HG03558 (cell line): ENCODE results near the gene MTPN.

Experiments used
- ATAC-seq: cut with Tn5 transposase; IDR thresholded peaks from one replicate; pipeline ENCODE4 v1.9.1; 2021; ENCODE audit warnings: moderate number of reproducible peaks; ENCODE audit not compliant: unreplicated experiment; ENCODE audit errors: extremely low read depth

MTPN gene

GRCh38 chr7:135990258-135990657 is 13.1 kb upstream of the MTPN start:
- no peak for ATAC-seq

- ATAC-seq, result no peak
These were observed 4.9 kb upstream of the MTPN start for GRCh38 chr7:135981958-135982646.

GRCh38 chr7:135980665-135981180 is 3.6 kb upstream of the MTPN start:
- ATAC-seq, result peak; percentile 72

- no peak for ATAC-seq
These were observed 2.9 kb upstream of the MTPN start for GRCh38 chr7:135980012-135980551.

GRCh38 chr7:135979471-135980011 is 2.4 kb upstream of the MTPN start:
- no peak for ATAC-seq

GRCh38 chr7:135978624-135979023 is 1.5 kb upstream of the MTPN start:
- ATAC-seq, result no peak

GRCh38 chr7:135977742-135978066 is 545 bp upstream of the MTPN start:
- no peak for ATAC-seq

- ATAC-seq, result no peak
These were observed 700 bp downstream of the MTPN start for GRCh38 chr7:135976312-135977006.

- ATAC-seq, result no peak
These were observed 2.0 kb downstream of the MTPN start for GRCh38 chr7:135975166-135975565.

GRCh38 chr7:135974667-135975066 is 2.5 kb downstream of the MTPN start:
- ATAC-seq, result no peak

GRCh38 chr7:135971366-135971725 is 5.8 kb downstream of the MTPN start:
- no peak for ATAC-seq

GRCh38 chr7:135970682-135971365 is 6.3 kb downstream of the MTPN start:
- peak; percentile 57 for ATAC-seq

GRCh38 chr7:135970045-135970444 is 7.1 kb downstream of the MTPN start:
- ATAC-seq, result no peak

- no peak for ATAC-seq
These were observed 10.7 kb downstream of the MTPN start for GRCh38 chr7:135966341-135967043.

GRCh38 chr7:135965602-135966001 is 11.6 kb downstream of the MTPN start:
- peak; percentile 36 for ATAC-seq

- ATAC-seq, result no peak
These were observed 12.4 kb downstream of the MTPN start for GRCh38 chr7:135964791-135965190.

GRCh38 chr7:135964274-135964673 is 12.9 kb downstream of the MTPN start:
- ATAC-seq, result no peak

GRCh38 chr7:135962802-135963201 is 14.4 kb downstream of the MTPN start:
- ATAC-seq, result no peak

GRCh38 chr7:135960709-135961451 is 16.3 kb downstream of the MTPN start:
- no peak for ATAC-seq
